Activated CD8-positive, alpha-beta T cell treated with anti-CD3 and anti-CD28 coated beads for 36 hours (primary cell): Measurements from ENCODE around the gene OR51V1. TPM values are rescaled to one million over a fixed set of nuclear protein-coding genes. Genes with fewer than 3 reads are reported as not detected.

Experiments used
- ATAC-seq: fragments of 200-7000 bp; cut with Tn5 transposase; one replicate; pipeline ENCODE4 v1.10.0; 2021; ENCODE audit warnings: mild to moderate bottlenecking, moderate library complexity
- CTCF ChIA-PET: fragments of 350-600 bp; sonication (Branson Sonifier 250); formaldehyde crosslinking; loops from one replicate; lab custom pipeline; 2021; ENCODE audit warnings: antibody characterized with exemption; lab: Charles Lee
- POLR2A ChIA-PET: fragments of 350-600 bp; sonication (Branson Sonifier 250); formaldehyde crosslinking; loops from one replicate; lab custom pipeline; 2021; ENCODE audit warnings: antibody characterized with exemption; lab: Charles Lee
- DNase-seq: peaks from one replicate; pipeline ENCODE4 v3.0.0-alpha.2; 2020
- H3K27ac Mint-ChIP-seq: one replicate; pipeline ENCODE4 v1.8.0; 2021; ENCODE audit warnings: mild to moderate bottlenecking, mixed read lengths
- H3K27me3 Mint-ChIP-seq: one replicate; pipeline ENCODE4 v1.8.0; 2021; ENCODE audit warnings: mixed read lengths
- H3K36me3 Mint-ChIP-seq: one replicate; pipeline ENCODE4 v1.8.0; 2021; ENCODE audit warnings: low read depth, mixed read lengths
- H3K4me1 Mint-ChIP-seq: one replicate; pipeline ENCODE4 v1.8.0; 2021; ENCODE audit warnings: low read depth, mixed read lengths
- H3K4me3 Mint-ChIP-seq: one replicate; pipeline ENCODE4 v1.8.0; 2021; ENCODE audit warnings: mild to moderate bottlenecking, moderate library complexity, mixed read lengths
- H3K9me3 Mint-ChIP-seq: one replicate; pipeline ENCODE4 v1.8.0; 2021; ENCODE audit warnings: mixed read lengths
- CTCF ChIP-seq: fragments of 200-600 bp; IDR thresholded peaks from one replicate; pipeline ENCODE4 v1.8.0; 2022; ENCODE audit warnings: antibody characterized with exemption, mild to moderate bottlenecking
- intact Hi-C: fragments of 100-400 bp; cut with micrococcal nuclease; formaldehyde crosslinking; loops from one replicate; pipeline ENCODE4 v1.10.0; 2022
- total RNA-seq, 2 experiments: library from RNA; stranded (reverse); gene quantifications; one replicate each; pipeline ENCODE4 v1.2.3, GENCODE V29; 2021

Gene OR51V1
- total RNA-seq, 2 experiments from 2014 or later, result not detected

DNA sequence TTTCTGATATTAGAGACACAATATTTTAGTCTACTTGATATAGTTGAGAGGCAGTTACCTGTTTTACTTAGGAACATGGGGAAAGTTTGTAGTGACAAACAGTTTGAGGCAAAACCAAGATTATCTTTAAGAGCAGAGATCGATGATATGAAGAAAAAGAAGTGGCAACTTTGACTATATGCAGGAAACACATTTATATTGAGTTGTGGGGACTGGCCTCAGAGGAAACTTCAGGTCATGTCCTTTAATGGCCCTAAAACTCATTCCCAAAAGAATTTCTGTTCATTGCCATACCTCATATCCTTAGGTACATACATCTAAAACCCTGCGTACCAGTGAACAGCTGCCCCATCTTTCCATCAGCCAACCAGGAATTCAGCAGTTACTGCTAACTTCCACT is 44.7 kb upstream of the OR51V1 start:
- no peak for ATAC-seq
- no peak overlapping the region for H3K27ac Mint-ChIP-seq
- no peaks in the 10 kb centered on the region for H3K4me1 Mint-ChIP-seq
- no peak overlapping the region for H3K4me3 Mint-ChIP-seq
- ChIA-PET POLR2A (no interaction called here), CTCF (no interaction called here)
- TF ChIP-seq CTCF, result no peak
- H3K36me3 Mint-ChIP-seq, result no peaks in the 10 kb centered on the region
- no peaks in the 10 kb centered on the region for H3K9me3 Mint-ChIP-seq
- no peak for DNase-seq
- intact Hi-C loops, result no loop called here
- H3K27me3 Mint-ChIP-seq, result peaks cover 2% of the 10 kb centered on the region

- Mint-ChIP-seq H3K4me1 (no peaks in the 10 kb centered on the region), H3K4me3 (no peak overlapping the region), H3K27me3 (peaks cover 2% of the 10 kb centered on the region), H3K27ac (no peak overlapping the region), H3K36me3 (no peaks in the 10 kb centered on the region), H3K9me3 (no peaks in the 10 kb centered on the region)
- CTCF ChIA-PET, result no interaction called here
- ATAC-seq (no peak), DNase-seq (no peak)
- intact Hi-C loops, result no loop called here
- TF ChIP-seq CTCF, result no peak
- POLR2A ChIA-PET, result no interaction called here
Measured at GRCh38 chr11:5243816-5244180, 43.3 kb upstream of the OR51V1 start.

GRCh38 chr11:5242933-5243815 is 42.7 kb upstream of the OR51V1 start:
- no peak for TF ChIP-seq CTCF
- Mint-ChIP-seq H3K4me3 (no peak overlapping the region), H3K27ac (no peak overlapping the region), H3K27me3 (peaks cover 2% of the 10 kb centered on the region), H3K4me1 (no peaks in the 10 kb centered on the region), H3K9me3 (no peaks in the 10 kb centered on the region), H3K36me3 (no peaks in the 10 kb centered on the region)
- ATAC-seq (no peak), DNase-seq (no peak)
- intact Hi-C loops, result no loop called here
- ChIA-PET CTCF (no interaction called here), POLR2A (interaction anchor here (0.7 kb wide), 1 partner anchor 9 kb away, joined by 3 read pairs; no protein-coding TSS in a partner anchor)

DNA sequence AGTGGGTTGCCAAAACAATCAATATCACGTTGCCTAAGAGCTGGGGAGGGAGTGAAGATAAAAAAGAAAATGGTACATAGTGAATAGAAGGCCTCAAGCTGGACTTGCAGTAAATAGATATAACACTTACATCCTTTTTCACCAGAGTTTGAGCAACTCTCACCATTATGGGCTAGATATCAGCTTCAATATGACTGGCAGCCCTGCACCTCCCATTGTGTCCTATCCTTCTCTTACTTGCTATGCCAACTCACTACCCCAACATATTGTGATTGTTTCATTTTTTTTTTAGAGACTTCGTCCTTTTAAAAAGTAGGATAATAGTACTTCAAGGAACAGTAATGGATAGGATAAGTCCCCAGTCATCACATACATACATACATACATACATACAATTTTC is 41.7 kb upstream of the OR51V1 start:
- Mint-ChIP-seq H3K9me3 (no peaks in the 10 kb centered on the region), H3K4me3 (no peak overlapping the region), H3K4me1 (no peaks in the 10 kb centered on the region), H3K27ac (no peak overlapping the region), H3K36me3 (no peaks in the 10 kb centered on the region), H3K27me3 (peaks cover 5% of the 10 kb centered on the region)
- ATAC-seq (no peak), DNase-seq (no peak)
- intact Hi-C loops, result no loop called here
- ChIA-PET CTCF (no interaction called here), POLR2A (interaction anchor here (0.7 kb wide), 1 partner anchor 10 kb away, joined by 3 read pairs; no protein-coding TSS in a partner anchor)
- no peak for TF ChIP-seq CTCF

- TF ChIP-seq CTCF, result no peak
- H3K4me3 Mint-ChIP-seq, result no peak overlapping the region
- ATAC-seq (no peak), DNase-seq (no peak)
- ChIA-PET CTCF (no interaction called here), POLR2A (no interaction called here)
- no peak overlapping the region for H3K27ac Mint-ChIP-seq
- peaks cover 5% of the 10 kb centered on the region for H3K27me3 Mint-ChIP-seq
- no peaks in the 10 kb centered on the region for H3K9me3 Mint-ChIP-seq
- no peaks in the 10 kb centered on the region for H3K36me3 Mint-ChIP-seq
- intact Hi-C loops, result no loop called here
- H3K4me1 Mint-ChIP-seq, result no peaks in the 10 kb centered on the region
Measured at GRCh38 chr11:5241458-5241857, 41.0 kb upstream of the OR51V1 start.
